SH-SY5Y (cell line): ENCODE results near the gene IRAK2.

Source experiments
- GATA2 ChIP-seq: IDR thresholded peaks from 2 replicates; pipeline ENCODE4 v1.6.1; 2011; ENCODE audit warnings: mild to moderate bottlenecking, low read depth, low read length
- GATA3 ChIP-seq: IDR thresholded peaks from 2 replicates; pipeline ENCODE4 v1.6.1; 2011; ENCODE audit warnings: low read depth, mild to moderate bottlenecking, low read length, moderate library complexity

DNA sequence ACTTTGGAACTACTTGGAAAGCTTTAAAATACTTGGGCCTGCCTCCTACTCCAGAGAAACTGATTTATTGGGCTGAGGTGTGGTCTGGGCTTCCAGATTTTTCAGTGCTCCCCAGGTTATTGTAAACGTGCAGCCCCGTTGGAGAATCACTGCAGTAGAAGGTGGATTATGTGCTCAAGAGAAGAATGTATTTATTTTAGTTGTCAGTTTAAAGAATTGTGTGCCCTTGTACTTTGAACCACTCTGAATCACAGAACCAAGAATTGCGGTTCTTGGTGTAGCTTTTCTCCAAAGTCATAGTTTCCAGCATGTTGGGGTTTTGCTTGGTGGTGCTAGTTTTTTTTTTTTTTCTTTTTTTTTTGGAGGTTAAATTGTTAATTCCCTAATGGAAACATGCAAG lies 85.1 kb downstream of the IRAK2 start:
- TF ChIP-seq GATA2 (no peak), GATA3 (no peak)
